ENCODE results near the gene SORCS1.

SORCS1 gene

DNA sequence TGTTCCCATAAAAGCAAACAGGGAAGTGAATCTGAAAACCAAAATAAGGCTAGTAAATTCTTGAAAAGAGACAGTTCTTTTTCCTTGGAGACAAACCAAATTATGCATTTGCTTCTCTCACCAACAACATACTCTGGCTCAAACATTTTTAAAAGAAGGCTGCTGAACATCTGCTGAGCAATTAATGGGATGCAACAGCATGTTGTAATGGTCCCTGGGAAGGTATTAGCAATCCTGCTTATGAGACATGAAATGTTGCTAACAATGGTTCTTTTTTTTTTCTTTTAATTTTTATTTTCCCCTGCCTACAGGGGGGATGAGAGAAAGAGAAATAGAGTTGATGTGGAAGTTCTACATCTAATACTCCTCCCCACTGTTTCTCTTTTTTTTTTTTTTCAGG, 572.1 kb downstream of the SORCS1 start:
- no peak for DNase-seq (ENCODE audit: low read depth)

DNA sequence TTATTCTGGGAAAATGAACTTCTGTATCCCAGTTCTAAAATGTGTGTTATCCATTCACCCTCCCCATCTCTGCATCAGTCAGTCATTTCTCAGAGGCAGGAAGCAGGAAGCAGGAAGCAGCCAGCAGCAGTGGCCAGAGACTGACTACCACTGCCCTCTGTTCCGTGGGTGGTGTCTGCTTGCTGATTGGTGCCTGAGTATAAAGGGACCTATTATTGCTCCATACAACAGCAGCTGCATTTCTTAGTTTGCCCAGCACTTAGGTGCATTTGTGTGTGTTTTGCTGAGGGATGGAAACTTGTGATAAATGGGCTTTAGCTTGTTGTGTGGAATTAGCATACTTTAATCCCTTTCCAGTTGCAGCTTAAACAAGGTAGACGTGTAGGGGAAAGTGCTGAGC, 582.2 kb downstream of the SORCS1 start:
- no peak for DNase-seq (ENCODE audit: low read depth)

GRCh38 chr10:106577756-106578155, 586.8 kb downstream of the SORCS1 start:
- no peak for DNase-seq (ENCODE audit: low read depth)

- DNase-seq (ENCODE audit: low read depth), result no peak
Observed at GRCh38 chr10:106577266-106577665, 587.2 kb downstream of the SORCS1 start.

- DNase-seq (ENCODE audit: low read depth), result no peak
Observed at GRCh38 chr10:106576534-106576933, 588.0 kb downstream of the SORCS1 start.

GRCh38 chr10:106573106-106573505, 591.4 kb downstream of the SORCS1 start:
- DNase-seq (ENCODE audit: low read depth), result no peak

DNA sequence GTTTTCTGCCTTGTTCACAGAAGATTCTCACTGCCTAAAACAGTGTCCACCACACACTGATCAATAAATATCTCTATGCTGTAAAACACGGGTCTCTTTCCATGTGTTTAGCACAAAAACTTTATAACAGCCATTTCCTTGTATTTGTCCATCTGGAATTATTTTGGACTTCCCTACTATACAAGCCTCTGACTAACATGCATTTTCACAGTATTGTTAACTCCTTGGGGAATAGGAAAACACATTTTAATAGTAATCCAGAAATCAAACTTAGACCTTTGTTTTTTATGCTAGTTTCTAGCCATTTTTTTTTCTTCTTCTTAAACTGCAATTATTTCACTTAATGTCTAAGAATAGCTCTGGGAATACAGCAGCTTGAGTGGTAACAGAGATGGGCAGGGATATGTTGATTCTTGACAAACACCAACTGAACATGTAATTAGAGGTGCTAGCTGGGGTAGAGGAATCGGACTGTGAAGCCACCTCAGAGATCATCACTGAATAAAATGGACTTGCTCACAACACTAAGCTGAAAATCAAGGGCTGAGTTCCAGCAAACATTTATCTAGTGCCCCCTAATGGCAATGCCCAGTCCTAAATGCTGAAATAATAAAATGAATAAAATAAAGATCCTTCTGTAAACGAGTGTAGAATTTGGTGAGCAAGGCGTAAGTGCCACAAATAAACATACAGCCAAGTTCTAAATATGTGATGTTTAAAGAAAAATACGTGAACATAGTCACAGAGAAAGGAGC, 593.1 kb downstream of the SORCS1 start:
- DNase-seq (ENCODE audit: low read depth), result no peak

- DNase-seq (ENCODE audit: low read depth), result no peak
Observed at GRCh38 chr10:106570268-106570667, 594.2 kb downstream of the SORCS1 start.

- no peak for DNase-seq (ENCODE audit: low read depth)
Observed at GRCh38 chr10:106567629-106568028, 596.9 kb downstream of the SORCS1 start.

DNA sequence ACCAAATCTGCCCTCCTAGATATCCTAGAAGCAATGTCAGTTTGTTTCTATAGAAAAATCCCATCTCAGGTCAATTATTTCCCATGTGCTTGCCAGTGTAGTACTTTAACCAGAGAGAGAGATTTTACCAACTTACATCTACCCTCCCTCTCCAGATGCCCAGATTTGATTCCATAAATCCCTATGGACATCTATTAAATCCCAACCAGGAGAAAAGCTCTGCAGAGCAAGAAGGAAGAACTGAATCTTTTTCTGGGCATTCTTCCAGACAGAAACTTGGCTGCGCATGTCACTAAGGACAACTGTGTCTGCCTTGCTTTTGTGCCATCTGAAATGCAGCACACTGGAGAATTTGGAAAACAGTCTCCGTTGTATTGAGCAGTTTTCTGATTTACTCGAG, 597.6 kb downstream of the SORCS1 start:
- no peak for DNase-seq (ENCODE audit: low read depth)

DNA sequence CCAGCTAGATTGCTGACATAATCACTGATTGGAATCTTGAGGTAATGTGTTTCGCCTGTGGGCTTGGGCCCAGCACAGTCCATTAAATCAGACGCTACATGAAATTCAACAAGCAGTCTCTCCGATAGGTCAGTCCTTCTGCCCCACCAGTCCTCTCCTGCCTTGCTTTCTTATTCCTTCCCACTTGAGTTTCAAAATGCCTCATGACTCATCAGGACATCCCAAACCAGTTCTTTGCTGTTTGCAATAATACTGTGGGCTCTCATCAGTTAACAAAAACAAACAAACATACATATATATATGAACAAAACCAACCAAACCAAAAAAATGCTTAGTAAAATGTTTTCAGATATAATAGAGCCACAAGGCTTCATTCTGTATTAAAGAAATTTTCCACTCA, 599.0 kb downstream of the SORCS1 start:
- DNase-seq (ENCODE audit: low read depth), result no peak

DNA sequence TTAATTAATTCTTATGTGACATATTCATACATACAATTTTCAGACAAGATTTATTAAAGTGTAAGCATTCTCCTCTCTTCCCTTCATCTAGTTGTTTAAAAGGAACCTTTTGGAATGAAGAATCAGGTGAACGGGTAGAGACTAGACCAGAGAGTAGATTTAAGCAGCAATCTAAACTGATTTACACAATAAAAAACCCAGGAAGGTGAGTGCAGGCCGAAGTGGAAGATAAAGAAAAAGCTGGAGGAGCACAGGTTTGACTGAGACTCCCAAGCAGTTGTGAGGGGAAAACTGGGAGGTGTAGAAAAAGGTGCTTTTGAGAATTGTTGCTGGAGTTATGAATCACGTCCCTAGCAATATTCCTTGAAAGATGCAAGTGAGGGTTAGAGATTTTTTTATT, 601.1 kb downstream of the SORCS1 start:
- DNase-seq (ENCODE audit: low read depth), result no peak

GRCh38 chr10:106560925-106561640, 603.4 kb downstream of the SORCS1 start:
- DNase-seq (ENCODE audit: low read depth), result no peak

- DNase-seq (ENCODE audit: low read depth), result no peak
Observed at GRCh38 chr10:106559442-106559841, 605.1 kb downstream of the SORCS1 start.

- DNase-seq (ENCODE audit: low read depth), result no peak
Observed at GRCh38 chr10:106557951-106558733, 606.4 kb downstream of the SORCS1 start.

DNA sequence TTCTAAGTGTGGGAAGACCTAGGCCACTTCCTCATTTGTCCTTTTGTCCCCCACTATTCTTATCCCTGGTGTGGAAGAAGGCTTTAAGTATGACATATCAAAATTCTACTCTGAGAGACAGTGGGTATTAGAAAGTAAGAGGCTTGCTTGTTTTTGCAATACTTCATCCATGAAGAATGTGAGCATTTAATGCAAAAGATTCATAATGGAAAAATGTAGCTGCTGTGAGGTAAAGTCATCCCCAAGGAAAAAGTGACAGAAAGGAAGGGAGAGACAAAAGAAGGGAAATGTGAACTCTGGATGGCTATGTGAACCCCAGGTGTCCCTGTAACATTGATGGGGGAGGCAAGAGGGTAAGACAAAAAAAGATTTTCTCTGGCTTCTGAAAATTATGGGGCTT, 607.5 kb downstream of the SORCS1 start:
- DNase-seq (ENCODE audit: low read depth), result no peak

DNA sequence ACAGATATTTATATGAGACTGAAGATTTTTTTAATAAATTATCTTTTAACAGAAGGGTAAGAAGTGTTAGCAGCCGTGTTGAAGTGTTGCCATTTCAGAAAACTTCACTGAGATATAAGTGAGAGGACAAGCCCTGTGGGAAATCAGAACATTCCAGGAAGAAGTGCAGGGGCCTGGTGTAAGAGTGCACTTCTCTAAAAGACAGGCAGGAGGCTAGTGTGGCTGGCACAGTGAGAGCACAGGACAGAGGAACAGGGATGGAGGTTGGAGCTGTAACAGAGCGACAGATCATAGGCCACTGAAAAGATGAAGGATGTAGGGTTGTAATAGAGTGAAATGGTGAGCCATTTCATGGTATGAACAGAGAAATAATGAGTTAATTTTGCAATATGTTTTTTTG, 608.9 kb downstream of the SORCS1 start:
- DNase-seq (ENCODE audit: low read depth), result no peak

DNA sequence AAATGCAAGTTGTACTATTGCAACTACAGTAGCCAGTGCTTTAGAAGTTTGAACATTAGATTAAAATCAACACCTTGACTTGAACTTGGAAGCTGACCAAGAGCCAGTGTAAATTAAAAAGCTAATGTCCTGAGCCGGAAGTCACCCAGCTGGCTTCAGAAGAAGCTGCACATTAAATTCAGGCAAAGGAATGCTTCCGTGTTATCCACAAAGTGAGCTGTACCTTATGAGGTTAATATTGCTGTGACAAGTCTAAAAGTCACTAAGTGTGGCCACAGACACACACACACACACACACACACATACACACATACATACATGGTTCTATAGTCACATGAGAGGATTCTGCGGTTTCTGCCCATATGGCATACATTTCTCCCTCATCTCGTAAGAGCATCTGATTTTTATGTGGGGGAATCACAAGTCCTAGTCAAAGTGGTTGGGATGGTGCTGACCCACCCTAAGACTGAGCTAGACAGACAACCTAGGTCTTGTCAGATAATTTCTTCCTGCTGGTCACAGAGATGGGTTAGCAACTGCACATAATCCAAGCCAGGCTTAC, 612.9 kb downstream of the SORCS1 start:
- DNase-seq (ENCODE audit: low read depth), result no peak

DNA sequence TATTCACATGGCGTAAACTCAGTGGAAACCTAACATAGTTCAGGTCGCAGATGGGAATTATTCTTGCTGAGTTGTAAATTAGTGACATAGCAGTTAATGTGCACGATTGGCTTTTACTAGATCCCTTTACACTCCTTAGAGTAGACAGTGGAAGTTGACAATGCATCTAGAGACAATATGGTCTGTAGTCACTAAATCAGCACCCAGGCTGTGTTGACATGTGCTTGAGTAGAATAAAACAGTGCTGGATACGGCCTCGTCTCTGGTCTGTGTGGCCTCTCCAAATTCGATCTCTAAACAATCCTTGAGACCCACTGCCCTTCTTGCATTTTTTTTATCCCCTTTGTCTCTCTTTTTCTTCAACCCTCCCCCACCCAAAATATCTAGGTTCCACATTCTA, 615.7 kb downstream of the SORCS1 start:
- no peak for DNase-seq (ENCODE audit: low read depth)

GRCh38 chr10:106547047-106547635, 617.4 kb downstream of the SORCS1 start:
- DNase-seq (ENCODE audit: low read depth), result no peak

DNA sequence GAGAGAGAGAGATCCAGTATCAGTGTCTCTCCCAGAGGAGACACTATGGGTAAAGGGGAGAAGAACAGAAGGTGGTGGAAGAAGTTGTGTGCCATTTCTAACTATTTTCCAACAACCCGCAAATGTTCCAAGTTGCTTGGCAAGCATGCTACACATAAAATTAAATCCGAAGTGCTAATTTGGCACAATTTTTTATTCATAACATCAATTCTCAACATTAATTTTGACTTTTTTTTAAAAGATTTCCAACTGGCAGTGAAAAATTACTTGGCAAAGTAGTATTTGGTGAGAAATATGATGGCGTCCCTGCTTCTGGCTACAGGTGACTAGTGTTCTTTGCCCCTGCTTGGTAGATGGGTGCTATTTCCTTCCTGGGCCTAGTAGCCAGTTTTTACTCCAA, 622.0 kb downstream of the SORCS1 start:
- no peak for DNase-seq (ENCODE audit: low read depth)

DNA sequence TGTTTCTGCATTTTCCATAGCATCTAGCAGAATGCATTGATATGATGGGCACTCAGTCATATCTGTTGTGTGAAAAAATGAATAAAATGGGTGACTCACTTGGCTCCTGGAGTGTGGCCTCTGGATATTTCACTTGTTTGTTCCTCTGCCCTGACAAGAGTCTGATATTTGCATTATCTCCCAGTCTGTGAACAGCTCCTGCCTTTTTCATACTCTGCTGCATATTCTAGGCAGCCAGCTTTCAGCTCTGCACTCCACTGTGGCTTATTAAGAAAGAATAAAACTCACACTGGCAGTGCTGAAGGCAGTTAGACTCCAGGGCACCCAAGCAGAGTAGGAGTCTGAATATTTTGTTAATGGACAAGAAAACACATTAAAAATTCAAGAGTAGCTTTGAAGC, 623.9 kb downstream of the SORCS1 start:
- no peak for DNase-seq (ENCODE audit: low read depth)
